GM18867 (cell line): Measurements from ENCODE around the gene GNAL.
"Not testable (repeated sequence)": the region's sequence is repeated elsewhere in the genome, so short reads cannot be mapped to it uniquely, and the experiment has no call there.

Experiments used
- ATAC-seq: cut with Tn5 transposase; IDR thresholded peaks from one replicate; pipeline ENCODE4 v1.9.1; 2021; ENCODE audit warnings: mild to moderate bottlenecking, moderate library complexity; ENCODE audit not compliant: unreplicated experiment

Gene GNAL

DNA sequence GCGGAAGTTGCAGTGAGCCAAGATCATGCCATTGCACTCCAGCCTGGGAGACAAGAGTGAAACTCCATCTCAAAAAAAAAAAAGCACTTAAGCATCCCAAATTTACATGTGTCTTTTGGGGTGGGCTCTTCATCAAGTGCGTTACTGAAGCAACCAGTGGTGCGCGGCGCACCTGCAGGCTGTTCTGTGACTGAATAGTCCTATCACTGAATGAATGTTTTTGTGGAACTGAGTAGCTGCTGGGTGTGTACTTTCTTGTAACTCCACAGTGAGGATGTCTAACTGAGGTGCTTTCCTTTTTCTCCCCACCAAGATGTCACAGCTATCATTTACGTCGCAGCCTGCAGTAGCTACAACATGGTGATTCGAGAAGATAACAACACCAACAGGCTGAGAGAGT, 179.2 kb downstream of the GNAL start:
- no peak for ATAC-seq

DNA sequence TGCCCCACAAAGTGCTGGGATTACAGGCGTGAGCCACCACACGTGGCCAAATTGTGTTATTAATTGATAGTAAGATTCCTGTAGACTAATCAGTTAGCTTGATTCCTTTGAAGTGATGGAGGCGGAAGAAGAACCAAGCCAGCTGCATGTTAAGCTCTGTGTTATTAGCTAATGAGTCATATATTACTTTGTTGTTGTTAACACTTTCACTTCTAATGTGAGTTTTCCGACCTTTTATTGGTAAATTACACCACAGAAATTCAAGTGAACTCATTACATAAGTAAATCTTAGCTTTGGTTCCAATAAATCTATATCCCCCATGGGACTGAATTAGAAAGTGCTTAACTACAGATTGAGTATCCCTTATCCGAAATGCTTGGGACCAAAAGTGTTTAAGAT, 182.4 kb downstream of the GNAL start:
- peak; percentile 40 for ATAC-seq

DNA sequence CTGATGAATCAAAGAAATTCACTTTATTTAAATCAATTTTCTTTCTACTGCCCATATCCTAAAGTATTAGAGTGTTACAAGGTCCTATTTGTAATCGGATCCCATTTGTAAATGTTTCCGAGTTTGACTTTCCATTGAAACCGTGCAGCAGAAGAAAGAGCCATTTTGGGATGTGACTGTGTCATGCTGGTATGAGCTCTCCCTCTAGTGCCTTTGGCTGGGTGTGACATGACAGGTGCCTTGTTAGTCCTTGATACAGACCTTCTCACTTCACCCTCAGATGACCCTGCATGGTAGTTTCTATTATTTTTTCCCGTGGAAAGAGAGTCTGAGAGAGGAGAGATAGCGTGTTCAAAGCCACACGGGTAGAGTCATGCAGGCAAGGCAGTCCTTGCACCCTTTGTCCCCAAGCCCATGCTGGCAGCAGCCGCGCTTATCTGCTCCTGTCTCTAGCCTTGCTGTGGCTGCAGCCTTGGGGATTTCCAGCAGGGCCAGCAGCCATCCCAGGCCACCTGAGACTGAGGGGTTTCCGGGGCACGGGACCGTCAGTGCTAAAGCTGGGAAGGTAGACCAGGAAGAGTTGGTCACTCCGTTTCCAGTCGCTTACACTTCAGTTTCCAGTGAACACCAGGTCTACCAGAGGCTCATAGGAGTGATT, 183.5 kb downstream of the GNAL start:
- no peak for ATAC-seq

DNA sequence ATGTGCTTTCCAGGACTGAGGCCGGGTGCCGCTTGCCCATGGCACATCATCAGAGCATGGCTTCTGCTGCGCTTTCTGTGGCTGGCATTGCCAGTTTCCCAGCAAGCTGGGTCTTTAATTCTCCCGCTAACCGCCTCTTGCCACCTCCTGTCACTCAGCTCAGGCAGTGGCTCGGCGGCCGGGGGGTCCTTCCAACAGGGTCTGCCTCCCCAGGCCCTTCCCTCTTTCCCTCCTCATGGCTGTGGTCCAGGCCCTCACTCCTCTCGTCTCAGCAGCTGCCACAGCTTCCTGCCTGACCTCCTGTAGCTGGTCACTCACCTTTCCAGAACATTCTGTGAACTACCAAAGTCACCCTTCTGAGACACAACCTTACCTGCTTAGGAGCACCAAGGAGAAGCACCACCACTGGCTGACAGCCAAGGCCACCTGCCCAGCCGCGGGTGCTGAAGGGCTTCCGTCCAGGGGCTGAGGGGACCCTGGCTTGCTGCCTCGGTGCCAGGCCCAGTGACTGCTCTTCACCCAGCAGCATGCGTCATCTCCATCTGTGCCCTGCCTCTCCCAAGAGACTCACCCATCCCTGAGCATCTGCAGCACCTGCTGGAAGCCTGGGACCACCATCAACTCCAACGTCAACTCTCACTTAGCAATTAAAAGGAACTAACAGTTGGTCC, 184.7 kb downstream of the GNAL start:
- no peak for ATAC-seq

DNA sequence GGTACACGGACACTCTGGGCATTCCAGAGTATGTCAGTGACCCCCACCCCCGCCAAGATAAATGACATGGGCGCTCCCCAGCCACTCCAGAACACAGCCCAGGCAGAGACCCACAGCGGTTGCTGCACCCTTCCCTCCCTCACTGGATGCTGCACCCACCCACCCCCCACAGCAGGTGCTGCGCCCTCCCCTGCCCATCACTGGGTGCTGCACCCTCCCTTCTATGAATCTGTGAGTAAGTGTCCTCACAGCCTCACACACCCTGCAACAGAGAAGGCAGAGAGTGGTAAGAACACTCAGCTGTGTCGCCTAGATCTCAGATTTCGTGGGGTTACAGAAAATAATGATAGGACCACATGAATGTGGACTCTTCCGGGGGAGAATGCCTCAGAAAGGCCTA, 185.6 kb downstream of the GNAL start:
- ATAC-seq, result no peak

DNA sequence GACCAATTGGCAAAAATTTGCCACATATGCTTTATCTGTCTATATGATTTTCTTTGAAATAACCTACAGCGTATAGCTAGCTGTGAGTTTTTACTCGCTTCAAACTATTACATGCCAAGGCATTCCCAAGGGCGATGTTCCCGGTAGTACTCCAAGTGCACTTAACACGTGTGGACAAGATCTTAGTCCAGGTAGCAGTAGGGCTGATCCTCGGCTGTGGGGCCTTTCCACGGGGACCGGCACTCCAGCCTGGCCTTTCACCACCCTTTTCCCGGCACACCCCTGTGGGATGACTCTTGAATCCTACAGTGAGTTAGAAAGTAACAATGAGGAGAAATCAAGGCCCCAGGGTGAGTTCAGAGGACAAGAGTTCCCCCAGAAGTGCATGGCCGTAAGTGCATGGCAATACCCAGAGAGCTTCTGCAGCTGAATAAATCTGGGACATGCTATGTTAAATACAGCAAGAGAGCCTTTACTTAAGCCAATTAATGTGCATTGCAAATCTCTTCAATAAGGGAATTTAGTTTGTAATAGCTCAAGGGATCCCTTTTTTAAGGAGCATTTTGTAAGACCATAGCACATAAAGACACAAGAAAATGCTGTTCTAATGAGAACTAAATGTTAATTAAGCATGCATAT, 188.6 kb downstream of the GNAL start:
- no peak for ATAC-seq

DNA sequence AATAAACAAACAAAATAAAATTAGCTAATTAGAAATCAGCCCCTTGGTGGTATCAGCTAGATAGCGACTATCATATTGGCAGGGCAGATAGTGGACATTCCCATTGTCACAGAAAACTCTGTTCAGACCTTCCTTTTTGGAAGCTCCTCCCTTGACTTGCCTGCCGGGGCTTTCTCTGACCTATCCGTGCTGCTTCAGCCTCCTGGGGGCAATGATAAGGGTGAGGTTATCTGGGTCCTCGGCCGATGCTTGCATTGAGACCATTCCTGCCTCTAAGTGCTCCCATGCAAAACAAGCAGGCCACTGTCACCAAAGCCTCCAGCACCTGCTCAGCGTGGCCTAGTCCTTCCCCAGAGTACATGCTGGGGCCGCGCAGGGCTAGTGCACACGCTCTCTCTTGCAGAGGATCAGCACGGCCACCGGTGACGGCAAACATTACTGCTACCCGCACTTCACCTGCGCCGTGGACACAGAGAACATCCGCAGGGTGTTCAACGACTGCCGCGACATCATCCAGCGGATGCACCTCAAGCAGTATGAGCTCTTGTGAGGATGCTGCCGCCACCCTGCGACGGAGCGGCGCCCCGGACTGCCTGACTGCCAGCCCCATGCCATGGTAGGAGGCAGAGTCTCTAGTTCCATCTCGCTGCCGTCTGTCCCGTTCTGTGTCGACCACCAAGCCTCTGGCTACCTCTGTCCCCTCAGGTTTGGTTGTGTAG, 191.7 kb downstream of the GNAL start:
- ATAC-seq, result no peak

DNA sequence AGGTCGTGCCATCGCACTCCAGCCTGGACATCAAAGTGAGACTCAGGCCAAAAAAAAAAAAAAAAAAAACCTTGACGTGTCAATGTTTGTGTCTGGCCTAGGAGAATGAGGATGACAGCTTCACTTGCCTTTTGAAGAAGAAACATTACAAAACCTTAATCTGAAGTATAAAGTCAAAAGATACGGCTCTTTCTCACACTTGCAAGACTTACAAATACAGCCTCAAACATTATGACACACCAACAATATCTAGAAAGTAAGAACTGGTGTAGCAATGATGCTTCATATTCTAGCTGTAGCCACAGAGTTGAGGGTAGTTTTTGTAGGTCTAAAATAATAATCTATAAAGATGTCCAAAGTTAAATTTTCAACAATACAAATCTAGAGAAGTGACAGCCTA, 193.6 kb downstream of the GNAL start:
- ATAC-seq, result no peak

DNA sequence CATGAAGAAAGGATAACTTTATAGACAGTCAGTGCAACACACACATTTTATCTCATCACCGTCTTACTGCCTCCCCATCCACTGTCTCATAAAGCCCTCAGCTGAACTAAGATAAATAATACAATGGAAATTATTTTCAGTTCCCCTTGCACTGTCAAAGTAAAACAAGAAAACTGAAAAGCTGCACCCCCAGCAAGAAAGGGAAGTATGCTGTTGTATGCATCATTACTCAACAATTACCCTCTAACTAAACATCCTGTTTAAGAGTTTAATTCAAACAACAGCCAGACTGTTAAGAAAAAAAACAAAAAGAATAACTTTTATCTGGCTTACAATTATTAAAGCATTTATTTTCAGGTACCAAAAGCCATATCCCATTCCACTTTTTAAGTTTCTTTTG, 194.1 kb downstream of the GNAL start:
- ATAC-seq, result no peak

DNA sequence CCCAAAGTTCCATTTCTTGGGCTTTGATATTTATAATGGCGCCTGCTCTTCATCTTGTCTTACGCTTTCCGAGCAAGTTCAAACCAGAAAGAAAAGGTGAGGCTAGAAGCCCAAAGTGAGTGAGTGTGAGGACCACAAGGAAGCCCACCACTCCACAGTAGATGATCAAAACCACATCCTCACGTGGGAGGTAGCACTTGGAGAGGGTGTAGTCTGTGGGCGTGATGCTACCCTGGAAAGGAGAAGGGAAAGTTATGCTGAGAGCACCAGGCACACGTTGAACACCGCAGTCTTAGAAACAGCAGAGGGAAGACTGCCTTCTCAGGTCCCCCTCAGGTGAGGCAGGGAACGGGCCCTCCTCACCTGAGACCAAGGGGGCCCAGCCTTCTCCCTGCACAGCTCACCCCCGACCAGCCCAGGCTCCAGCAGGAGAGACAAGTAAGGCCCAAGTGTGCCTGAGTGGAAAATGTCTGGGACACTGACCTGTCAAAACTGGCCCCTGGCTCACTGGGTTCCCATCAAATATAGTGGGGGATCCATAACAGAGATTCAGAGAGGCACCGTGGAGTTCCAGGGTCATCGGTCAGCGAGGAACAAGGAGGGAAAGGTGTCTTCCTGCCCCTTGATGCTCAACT, 195.4 kb downstream of the GNAL start:
- ATAC-seq, result no peak

DNA sequence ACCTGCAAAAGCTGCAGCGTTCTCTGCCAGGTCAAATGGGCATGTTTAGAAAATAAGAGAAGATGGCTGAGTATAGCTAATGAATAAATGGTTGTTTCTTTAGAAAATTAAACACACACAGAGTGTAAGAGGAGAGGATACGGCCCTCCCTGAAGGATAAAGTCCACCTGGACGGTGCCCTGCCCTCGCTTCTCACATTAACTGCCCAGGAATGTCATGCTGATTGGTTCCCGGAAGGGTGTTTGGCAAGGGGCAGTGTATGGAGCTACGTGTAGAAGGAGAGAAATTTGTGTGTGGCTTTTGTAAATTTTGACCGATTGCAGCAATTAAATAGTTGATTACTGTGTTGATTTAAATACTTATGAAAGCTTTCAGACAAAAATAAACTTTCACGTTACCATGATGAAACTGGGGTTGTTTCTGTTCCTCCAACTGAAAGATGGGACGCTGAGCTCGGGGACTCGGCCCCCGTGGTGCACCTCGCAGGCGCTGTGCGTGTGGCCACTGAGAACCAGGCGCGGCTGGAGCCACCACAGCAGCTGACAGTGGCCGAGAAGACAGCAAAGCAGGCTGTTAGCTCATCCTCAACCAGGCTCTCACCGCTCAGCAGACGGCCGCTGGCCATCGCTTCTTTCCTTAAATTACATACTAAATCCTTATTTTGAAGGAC, 196.3 kb downstream of the GNAL start:
- no peak for ATAC-seq

DNA sequence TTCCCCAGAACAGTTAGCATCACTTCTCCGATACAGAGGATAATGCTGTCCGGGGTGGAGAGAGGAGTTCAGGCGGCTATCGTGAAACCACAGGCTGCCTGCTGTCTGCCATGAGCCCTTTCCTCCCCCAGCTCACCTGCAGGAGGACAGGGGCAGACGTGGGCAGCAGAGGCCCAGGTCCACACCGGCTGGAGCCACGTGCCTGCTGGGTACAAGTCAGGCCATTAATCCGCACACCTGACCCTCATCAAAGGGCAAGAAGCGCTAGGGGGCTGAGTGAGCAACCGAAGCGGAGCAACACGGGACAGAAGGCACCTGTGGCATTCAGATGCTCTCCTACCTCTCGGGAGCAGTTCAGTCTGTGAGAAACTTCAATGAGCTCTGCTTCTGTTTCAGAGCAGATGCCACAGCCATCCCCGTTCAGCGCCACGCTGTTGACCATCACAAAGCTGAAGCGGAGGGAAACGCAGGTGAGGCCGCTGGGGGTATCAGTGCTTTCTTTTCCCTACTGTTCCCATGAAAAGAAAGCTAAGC, 197.6 kb downstream of the GNAL start:
- ATAC-seq, result no peak

DNA sequence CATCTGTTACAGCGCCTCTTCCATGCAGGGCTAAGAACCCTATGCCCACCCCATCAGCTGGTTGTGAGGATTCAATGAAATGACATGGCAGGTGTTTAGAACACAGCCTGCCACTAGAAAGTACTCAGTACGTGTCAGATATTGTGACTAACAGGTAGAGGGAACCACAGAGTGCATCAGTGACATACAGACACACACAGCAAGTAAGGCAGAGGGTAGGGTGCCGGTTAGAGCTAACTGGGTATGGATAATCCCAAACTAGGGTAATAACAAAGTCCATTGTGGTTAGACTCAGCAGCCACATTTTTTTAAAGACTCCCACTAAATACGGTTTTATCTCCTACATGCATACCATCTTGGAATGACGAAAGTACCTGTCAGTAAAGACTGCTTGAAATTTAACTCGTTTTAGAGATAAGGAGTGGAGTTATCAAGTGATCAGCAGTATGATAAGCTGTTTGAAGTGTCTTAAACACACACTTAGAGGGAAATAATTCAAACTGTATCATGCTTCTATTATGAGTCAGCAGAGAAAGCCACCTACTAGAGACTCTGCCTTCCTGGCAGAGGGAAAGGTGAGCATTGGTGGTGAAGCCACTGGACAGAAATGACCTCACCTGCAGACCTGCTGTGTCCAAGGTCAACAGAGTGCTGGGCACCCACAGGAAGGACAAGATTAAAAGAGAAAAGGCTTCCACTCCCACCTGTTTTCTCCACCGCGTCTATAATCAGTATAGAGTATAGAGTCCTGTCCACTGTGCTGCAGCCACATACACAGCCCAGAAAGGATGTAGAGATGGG, 198.5 kb downstream of the GNAL start:
- ATAC-seq, result no peak

DNA sequence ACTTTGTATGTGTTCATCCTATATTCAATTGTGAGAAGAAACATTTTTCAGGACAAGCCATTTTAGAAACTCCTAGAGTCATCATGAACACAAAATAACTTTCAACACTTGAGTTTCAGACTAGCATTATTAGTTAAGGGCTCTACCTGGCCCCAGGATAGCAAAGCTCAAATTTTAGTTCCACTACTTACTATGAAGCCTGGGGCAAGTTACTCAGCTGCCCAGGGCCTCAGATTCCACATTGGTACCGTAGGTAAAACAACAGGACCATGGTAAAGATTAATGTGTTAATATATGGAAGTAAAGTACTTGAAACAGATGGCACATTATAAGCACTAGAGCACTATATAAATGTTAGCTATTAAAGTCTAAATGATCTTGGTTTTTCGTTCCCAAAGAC, 199.7 kb downstream of the GNAL start:
- no peak for ATAC-seq

DNA sequence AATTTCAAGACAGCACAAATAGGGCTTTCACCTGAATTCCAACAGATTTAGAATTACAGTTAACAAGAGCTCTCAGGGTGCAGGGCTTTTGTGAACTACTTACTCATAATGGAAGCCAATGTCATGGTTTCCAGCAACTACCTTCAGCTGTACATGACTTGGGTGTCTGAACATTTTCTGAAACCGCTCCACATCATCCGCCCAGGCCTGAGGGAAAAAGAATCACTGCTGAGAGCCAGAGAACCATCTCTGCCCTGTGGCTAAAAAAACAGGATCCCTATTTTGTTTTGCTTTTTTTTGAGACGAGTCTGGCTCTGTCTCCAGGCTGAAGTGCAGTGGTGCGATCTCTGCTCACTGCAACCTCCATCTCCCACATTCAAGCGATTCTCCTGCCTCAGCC, 200.2 kb downstream of the GNAL start:
- no peak for ATAC-seq

DNA sequence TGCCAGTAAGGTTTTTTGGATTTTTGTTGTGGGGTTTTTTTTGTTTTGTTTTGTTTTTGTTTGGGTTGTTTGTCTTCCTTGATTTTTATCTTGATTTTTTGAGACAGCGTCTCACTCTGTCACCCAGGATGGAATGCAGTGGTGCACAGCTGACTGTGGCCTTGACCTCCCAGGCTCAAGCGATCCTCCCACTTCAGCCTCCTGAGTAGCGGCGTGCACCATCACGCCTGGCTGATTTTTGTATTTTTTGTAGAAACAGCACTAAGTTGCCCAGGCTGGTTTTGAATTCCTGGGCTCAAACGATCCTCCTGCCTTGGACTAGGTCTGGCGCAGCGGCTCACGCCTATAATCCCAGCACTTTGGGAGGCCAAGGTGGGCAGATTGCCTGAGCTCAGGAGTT, 202.7 kb downstream of the GNAL start:
- ATAC-seq, result no peak

DNA sequence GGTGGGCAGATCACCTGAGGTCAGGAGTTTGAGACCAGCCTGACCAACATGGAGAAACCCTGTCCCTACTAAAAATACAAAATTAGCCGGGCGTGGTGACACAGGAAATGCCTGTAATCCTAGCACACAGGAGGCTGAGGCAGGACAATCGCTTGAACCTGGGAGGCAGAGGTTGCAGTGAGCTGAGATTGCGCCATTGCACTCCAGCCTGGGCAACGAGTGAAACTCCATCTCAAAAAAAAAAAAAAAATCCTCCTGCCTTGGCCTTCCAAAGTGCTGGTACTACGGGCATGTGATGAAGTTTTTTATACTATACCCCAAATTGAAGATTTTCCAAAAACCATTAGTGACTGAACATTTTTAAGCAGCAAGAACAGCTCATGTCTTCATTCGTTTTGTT, 203.4 kb downstream of the GNAL start:
- ATAC-seq, result not testable (repeated sequence)

DNA sequence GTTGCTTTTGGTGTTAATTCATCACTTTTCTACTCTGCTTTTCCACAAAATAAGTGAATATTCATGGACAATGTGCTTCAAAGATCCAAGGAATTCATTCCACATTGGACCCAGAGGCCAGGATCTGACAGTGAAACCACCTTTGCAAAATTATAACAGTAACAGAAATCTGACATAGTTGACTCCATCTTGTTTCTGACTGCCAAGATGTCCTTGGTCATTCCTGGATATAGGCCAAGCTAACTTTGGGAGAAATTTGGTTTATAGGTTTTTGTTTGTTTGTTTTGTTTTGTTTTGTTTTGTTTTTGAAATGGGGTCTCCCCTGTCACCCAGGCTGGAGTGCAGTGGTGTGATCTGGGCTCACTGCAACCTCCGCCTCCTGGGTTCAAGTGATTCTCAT, 208.7 kb downstream of the GNAL start:
- no peak for ATAC-seq

DNA sequence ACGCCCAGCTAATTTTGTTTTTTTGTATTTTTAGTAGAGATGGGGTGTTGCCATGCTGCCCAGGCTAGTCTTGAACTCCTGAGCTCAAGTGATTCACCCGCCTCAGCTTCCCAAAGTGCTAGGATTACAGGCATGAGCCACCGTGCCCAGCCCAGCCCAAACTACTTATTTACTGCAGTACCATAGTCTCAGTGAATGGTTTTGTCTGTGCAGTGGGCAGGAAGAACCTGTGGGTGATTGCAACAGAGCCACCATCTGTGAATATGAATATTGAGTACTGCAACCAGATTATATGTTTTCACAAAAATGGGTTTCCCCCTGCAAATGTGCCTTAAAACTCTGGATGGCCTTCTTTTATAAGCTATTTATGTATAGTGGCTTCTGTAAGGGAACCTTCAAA, 210.0 kb downstream of the GNAL start:
- ATAC-seq, result no peak
